HG03432 (cell line): ENCODE results near the gene RPS19.
"Not testable (repeated sequence)": the region's sequence is repeated elsewhere in the genome, so short reads cannot be mapped to it uniquely, and the experiment has no call there.

ENCODE experiments used
- ATAC-seq: cut with Tn5 transposase; IDR thresholded peaks from one replicate; pipeline ENCODE4 v1.9.1; 2021; ENCODE audit warnings: mild to moderate bottlenecking, moderate library complexity; ENCODE audit not compliant: unreplicated experiment

RPS19 gene

GRCh38 chr19:41859213-41859617, 840 bp upstream of the RPS19 start:
- no peak for ATAC-seq

GRCh38 chr19:41860419-41861115, 512 bp downstream of the RPS19 start:
- no peak for ATAC-seq

GRCh38 chr19:41861116-41861768, 1.2 kb downstream of the RPS19 start:
- no peak for ATAC-seq

- ATAC-seq = no peak
These were observed 1.8 kb downstream of the RPS19 start for GRCh38 chr19:41861846-41862245.

- no peak for ATAC-seq
These were observed 2.5 kb downstream of the RPS19 start for GRCh38 chr19:41862445-41862986.

- no peak for ATAC-seq
These were observed 3.3 kb downstream of the RPS19 start for GRCh38 chr19:41863209-41863931.

GRCh38 chr19:41864374-41864773, 4.3 kb downstream of the RPS19 start:
- no peak for ATAC-seq

- ATAC-seq = no peak
These were observed 6.2 kb downstream of the RPS19 start for GRCh38 chr19:41866284-41866683.

- no peak for ATAC-seq
These were observed 8.3 kb downstream of the RPS19 start for GRCh38 chr19:41868120-41868988.

- ATAC-seq = no peak
These were observed 8.9 kb downstream of the RPS19 start for GRCh38 chr19:41868989-41869300.

- ATAC-seq = no peak
These were observed 9.4 kb downstream of the RPS19 start for GRCh38 chr19:41869374-41869955.

GRCh38 chr19:41870401-41870873, 10.4 kb downstream of the RPS19 start:
- ATAC-seq = no peak

GRCh38 chr19:41871573-41872383, 11.7 kb downstream of the RPS19 start:
- peak; percentile 49 for ATAC-seq

GRCh38 chr19:41872384-41872774, 12.3 kb downstream of the RPS19 start:
- ATAC-seq = no peak

- ATAC-seq = no peak
These were observed 13.0 kb downstream of the RPS19 start for GRCh38 chr19:41872775-41873647.

- ATAC-seq = not testable (repeated sequence)
These were observed 15.9 kb downstream of the RPS19 start for GRCh38 chr19:41875973-41876372.

GRCh38 chr19:41876847-41877832, 17.1 kb downstream of the RPS19 start, which contains the start of gene CD79A:
TSS of gene CD79A (plus strand) at chr19:41877279. CDS start at chr19:41877305, 26 bp downstream.
- peak; percentile 64 for ATAC-seq
